ENCODE results near the gene NXPH1.

NXPH1 gene

GRCh38 chr7:8442051-8442813, 8.8 kb downstream of the NXPH1 start:
- TF ChIP-seq TAF1 (IDR thresholded peaks at IDR 0.05; ENCODE audit: low read depth) (no peak), USF1 (IDR thresholded peaks at IDR 0.05) (no peak), TEAD4 (IDR thresholded peaks at IDR 0.05) (no peak), RAD21 (IDR thresholded peaks at IDR 0.05; ENCODE audit: low read depth) (no peak), YY1 (IDR thresholded peaks at IDR 0.05; ENCODE audit: low read depth) (no peak), TCF12 (IDR thresholded peaks at IDR 0.05; ENCODE audit: low read depth) (no peak), EP300 (IDR thresholded peaks at IDR 0.05; ENCODE audit: borderline replicate concordance) (no peak), REST (IDR thresholded peaks at IDR 0.05; ENCODE audit: low read depth) (no peak), CEBPB (IDR thresholded peaks at IDR 0.05) (no peak)

- TF ChIP-seq TEAD4 (IDR thresholded peaks at IDR 0.05): no peak
- TF ChIP-seq REST (IDR thresholded peaks at IDR 0.05; ENCODE audit: low read depth): peak; percentile 90
Observed at GRCh38 chr7:8442814-8443304, 9.4 kb downstream of the NXPH1 start.

GRCh38 chr7:8443576-8444467, 10.4 kb downstream of the NXPH1 start:
- TF ChIP-seq CREB1 (IDR thresholded peaks at IDR 0.05; ENCODE audit: low read depth): no peak
- no peak for TF ChIP-seq MAX (IDR thresholded peaks at IDR 0.05)
- TF ChIP-seq EP300 (IDR thresholded peaks at IDR 0.05; ENCODE audit: borderline replicate concordance): no peak
- TF ChIP-seq TAF1 (IDR thresholded peaks at IDR 0.05; ENCODE audit: low read depth): no peak
- no peak for TF ChIP-seq TEAD4 (IDR thresholded peaks at IDR 0.05)
- TF ChIP-seq FOXM1 (IDR thresholded peaks at IDR 0.05; ENCODE audit: borderline replicate concordance, low read depth): no peak
- TF ChIP-seq REST (IDR thresholded peaks at IDR 0.05; ENCODE audit: low read depth): no peak
- TF ChIP-seq USF1 (IDR thresholded peaks at IDR 0.05): no peak
- TF ChIP-seq NFIC (IDR thresholded peaks at IDR 0.05): no peak
- no peak for TF ChIP-seq EGR1 (IDR thresholded peaks at IDR 0.05)
- TF ChIP-seq RAD21 (IDR thresholded peaks at IDR 0.05; ENCODE audit: low read depth): no peak
- no peak for TF ChIP-seq TCF12 (IDR thresholded peaks at IDR 0.05; ENCODE audit: low read depth)
- TF ChIP-seq CEBPB (IDR thresholded peaks at IDR 0.05): no peak
- no peak for TF ChIP-seq ZBTB7A (IDR thresholded peaks at IDR 0.05; ENCODE audit: low read depth)

GRCh38 chr7:8444468-8444769, 11.0 kb downstream of the NXPH1 start:
- TF ChIP-seq REST (IDR thresholded peaks at IDR 0.05; ENCODE audit: low read depth): no peak
- no peak for TF ChIP-seq YY1 (IDR thresholded peaks at IDR 0.05; ENCODE audit: low read depth)
- no peak for TF ChIP-seq ZBTB7A (IDR thresholded peaks at IDR 0.05; ENCODE audit: low read depth)
